Panc1 (cell line): Measurements from ENCODE around the gene RILP. TPM values are rescaled to one million over a fixed set of nuclear protein-coding genes. Genes with fewer than 3 reads are reported as not detected.
A peak's percentile ranks its signal among the peaks of the same experiment; 100 is the strongest.

ENCODE experiments used
- ATAC-seq: fragments of 200-7000 bp; cut with Tn5 transposase; 2 replicates; pipeline ENCODE4 v1.9.1; 2020; ENCODE audit warnings: mild to moderate bottlenecking, moderate library complexity
- BruUV-seq: library from RNA; stranded (reverse); fragments of 400-500 nt; replicated peaks from 2 replicates; lab custom pipeline; 2021; lab: Mats Ljungman, UMichigan
- CTCF ChIA-PET: fragments of 300-600 bp; sonication (Branson Sonifier 250); formaldehyde crosslinking; loops from one replicate; lab custom pipeline; 2022; ENCODE audit warnings: antibody characterized with exemption; lab: Charles Lee
- POLR2A ChIA-PET: fragments of 300-600 bp; sonication (Branson Sonifier 250); formaldehyde crosslinking; loops from one replicate; lab custom pipeline; 2022; ENCODE audit warnings: antibody characterized with exemption; lab: Charles Lee
- DNase-seq: peaks from one replicate; pipeline ENCODE4 v3.0.0-alpha.2; 2010; ENCODE audit warnings: low read depth, low spot score
- H3K27ac ChIP-seq: 2 replicates; pipeline ENCODE4 v1.5.1; 2011; ENCODE audit warnings: mild to moderate bottlenecking, low read length, inconsistent platforms
- H3K27me3 ChIP-seq: fragments of 200-500 bp; sonication (Bioruptor generic); 2 replicates; pipeline ENCODE4 v1.6.0; 2014; ENCODE audit warnings: low read length, inconsistent platforms; ENCODE audit not compliant: control insufficient read depth, insufficient read depth
- H3K36me3 ChIP-seq: fragments of 200-500 bp; sonication (Bioruptor generic); 2 replicates; pipeline ENCODE4 v1.5.1; 2014; ENCODE audit warnings: inconsistent platforms, mild to moderate bottlenecking, low read length, moderate library complexity; ENCODE audit not compliant: control insufficient read depth, insufficient read depth
- H3K4me1 ChIP-seq: 2 replicates; pipeline ENCODE4 v1.5.1; 2011; ENCODE audit warnings: inconsistent platforms, mild to moderate bottlenecking, low read length, moderate library complexity; ENCODE audit not compliant: control insufficient read depth, insufficient read depth
- H3K4me3 ChIP-seq, 2 experiments: 2 replicates each; pipeline ENCODE4 v1.5.1; 2011 to 2012; ENCODE audit warnings: low read depth in 2 of 2, low read length in 2 of 2, mild to moderate bottlenecking in 2 of 2, inconsistent platforms in 1 of 2, moderate library complexity in 1 of 2
- H3K9me3 ChIP-seq: fragments of 200-500 bp; sonication (Bioruptor generic); 2 replicates; pipeline ENCODE4 v1.5.1; 2014; ENCODE audit warnings: low read depth, mild to moderate bottlenecking, inconsistent platforms, low read length, moderate library complexity; ENCODE audit not compliant: control insufficient read depth, insufficient read depth
- CTCF ChIP-seq: fragments of 450-650 bp; IDR thresholded peaks from 2 replicates; pipeline ENCODE4 v1.5.1; 2017; ENCODE audit warnings: mild to moderate bottlenecking
- POLR2AphosphoS5 ChIP-seq: IDR thresholded peaks from 2 replicates; pipeline ENCODE4 v1.6.1; 2012; ENCODE audit warnings: mild to moderate bottlenecking, low read depth, low read length, moderate library complexity
- SIN3A ChIP-seq: IDR thresholded peaks from 2 replicates; pipeline ENCODE4 v1.6.1; 2012; ENCODE audit warnings: low read depth, mild to moderate bottlenecking, low read length, moderate library complexity, borderline replicate concordance; ENCODE audit not compliant: insufficient read depth
- TCF7L2 ChIP-seq: IDR thresholded peaks from 2 replicates; pipeline ENCODE4 v1.6.1; 2011; ENCODE audit warnings: mild to moderate bottlenecking, low read depth, low read length, inconsistent platforms
- in situ Hi-C: cut with HindIII; loops from 2 replicates; pipeline ENCODE4 v1.10.0; 2016; ENCODE audit warnings: low sequenced_read_pairs, low pct_unique_long_range_greater_than_20kb
- intact Hi-C: fragments of 100-400 bp; cut with micrococcal nuclease; formaldehyde crosslinking; loops from one replicate; pipeline ENCODE4 v1.10.0; 2022; ENCODE audit not compliant: unreplicated experiment
- total RNA-seq: library from RNA; stranded (reverse); gene quantifications from one replicate; pipeline ENCODE4 v1.2.1, GENCODE V29; 2021; ENCODE audit not compliant: unreplicated experiment
- TF ChIP-seq, protein P1 (sequence below), 2 experiments: IDR thresholded peaks; 2 replicates each; pipeline ENCODE4 v1.6.1; 2011 to 2012; ENCODE audit warnings: low read depth in 2 of 2, control low read depth in 1 of 2, low read length in 1 of 2, mild to moderate bottlenecking in 1 of 2, moderate library complexity in 1 of 2; ENCODE audit not compliant: insufficient read depth in 1 of 2

The RILP gene
- total RNA-seq, 1 experiment from 2014 or later: 20.8 TPM

DNA sequence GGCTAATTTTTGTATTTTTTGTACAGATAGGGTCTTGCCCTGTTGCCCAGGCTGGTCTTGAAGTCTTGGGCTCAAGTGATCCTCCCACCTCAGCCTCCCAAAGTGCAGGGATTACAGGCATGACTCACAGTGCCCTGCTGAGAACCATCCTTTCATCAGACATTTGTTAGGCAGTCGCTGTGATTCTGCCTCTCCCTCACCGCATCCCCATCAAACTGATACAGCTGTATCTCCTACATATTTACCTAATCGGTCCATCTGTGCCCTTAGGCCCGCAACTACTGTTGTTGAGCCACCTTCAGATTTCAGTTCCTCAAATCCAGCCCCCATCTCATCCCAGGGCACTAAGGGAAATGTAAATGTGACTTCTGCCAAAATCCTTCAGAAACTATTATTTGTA is 19.0 kb downstream of the RILP start:
- Histone ChIP-seq H3K9me3 (no peaks in the 10 kb centered on the region), H3K4me1 (peaks cover 8% of the 10 kb centered on the region), H3K27ac (no peak overlapping the region), H3K36me3 (no peaks in the 10 kb centered on the region), H3K4me3 (no peak overlapping the region), H3K27me3 (no peaks in the 10 kb centered on the region)
- no peak for ATAC-seq
- intact Hi-C loops: no loop called here
- TF ChIP-seq CTCF (no peak), SIN3A (no peak), POLR2AphosphoS5 (no peak), TCF7L2 (no peak)
- TF ChIP-seq, protein P1, sequence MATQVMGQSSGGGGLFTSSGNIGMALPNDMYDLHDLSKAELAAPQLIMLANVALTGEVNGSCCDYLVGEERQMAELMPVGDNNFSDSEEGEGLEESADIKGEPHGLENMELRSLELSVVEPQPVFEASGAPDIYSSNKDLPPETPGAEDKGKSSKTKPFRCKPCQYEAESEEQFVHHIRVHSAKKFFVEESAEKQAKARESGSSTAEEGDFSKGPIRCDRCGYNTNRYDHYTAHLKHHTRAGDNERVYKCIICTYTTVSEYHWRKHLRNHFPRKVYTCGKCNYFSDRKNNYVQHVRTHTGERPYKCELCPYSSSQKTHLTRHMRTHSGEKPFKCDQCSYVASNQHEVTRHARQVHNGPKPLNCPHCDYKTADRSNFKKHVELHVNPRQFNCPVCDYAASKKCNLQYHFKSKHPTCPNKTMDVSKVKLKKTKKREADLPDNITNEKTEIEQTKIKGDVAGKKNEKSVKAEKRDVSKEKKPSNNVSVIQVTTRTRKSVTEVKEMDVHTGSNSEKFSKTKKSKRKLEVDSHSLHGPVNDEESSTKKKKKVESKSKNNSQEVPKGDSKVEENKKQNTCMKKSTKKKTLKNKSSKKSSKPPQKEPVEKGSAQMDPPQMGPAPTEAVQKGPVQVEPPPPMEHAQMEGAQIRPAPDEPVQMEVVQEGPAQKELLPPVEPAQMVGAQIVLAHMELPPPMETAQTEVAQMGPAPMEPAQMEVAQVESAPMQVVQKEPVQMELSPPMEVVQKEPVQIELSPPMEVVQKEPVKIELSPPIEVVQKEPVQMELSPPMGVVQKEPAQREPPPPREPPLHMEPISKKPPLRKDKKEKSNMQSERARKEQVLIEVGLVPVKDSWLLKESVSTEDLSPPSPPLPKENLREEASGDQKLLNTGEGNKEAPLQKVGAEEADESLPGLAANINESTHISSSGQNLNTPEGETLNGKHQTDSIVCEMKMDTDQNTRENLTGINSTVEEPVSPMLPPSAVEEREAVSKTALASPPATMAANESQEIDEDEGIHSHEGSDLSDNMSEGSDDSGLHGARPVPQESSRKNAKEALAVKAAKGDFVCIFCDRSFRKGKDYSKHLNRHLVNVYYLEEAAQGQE (IDR thresholded peaks at IDR 0.05; ENCODE audit: insufficient read depth in 1 of 2, low read depth in 2 of 2, low read length in 1 of 2): no peak
- ChIA-PET POLR2A (interaction anchor here (0.7 kb wide), 1 partner anchor 134 kb away, joined by 16 read pairs; no protein-coding TSS in a partner anchor), CTCF (interaction anchor here (0.5 to 2.0 kb wide), 4 partner anchors 36 to 60 kb away, joined by 3 to 17 read pairs (median 4); no protein-coding TSS in a partner anchor)
- in situ Hi-C loops: no loop called here
- no peak for DNase-seq
- BruUV-seq: no TSS peak

DNA sequence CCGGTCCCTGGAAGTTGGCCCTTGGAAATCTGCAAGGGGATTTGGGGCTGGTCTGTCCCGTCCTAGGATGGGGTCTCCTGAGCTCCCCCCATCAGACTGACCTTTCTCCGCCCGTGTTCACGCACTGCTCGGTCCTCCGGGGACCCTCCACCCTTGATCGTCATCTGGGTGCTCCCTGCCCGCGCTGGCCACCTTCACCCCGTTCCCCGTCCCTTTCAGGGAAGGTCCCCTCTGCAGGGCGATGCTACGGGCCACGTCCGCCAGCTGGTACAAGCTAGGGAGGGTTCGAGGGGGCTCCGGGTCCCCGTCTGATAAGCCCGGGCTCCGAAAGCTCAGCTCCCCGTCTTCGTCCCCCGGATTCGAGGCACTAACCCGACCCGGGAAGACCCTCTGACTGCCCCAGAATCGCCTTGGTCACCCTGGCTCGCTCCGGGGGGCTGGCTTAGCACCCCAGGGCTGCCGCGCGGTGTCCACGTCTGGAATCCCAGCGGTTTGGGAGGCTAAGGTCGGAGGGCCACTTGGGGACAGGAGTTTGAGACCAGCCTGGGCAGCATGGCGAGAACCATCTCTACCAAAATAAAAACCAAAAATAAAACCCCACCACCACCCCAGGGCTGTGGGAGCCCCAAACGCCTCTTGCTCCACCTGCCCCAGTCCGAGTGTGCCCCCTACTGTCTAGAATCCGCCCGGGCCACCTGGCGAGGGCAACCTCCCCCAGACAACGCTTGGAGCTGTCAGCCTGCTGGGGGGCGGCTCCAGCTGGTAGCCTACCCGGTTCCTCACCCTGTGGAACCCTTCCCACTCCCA is 20.0 kb downstream of the RILP start:
- in situ Hi-C loops: no loop called here
- POLR2A ChIA-PET: no interaction called here

More for the DNA sequence above, 20.0 kb downstream of the RILP start:
- Histone ChIP-seq H3K4me1 (peaks cover 8% of the 10 kb centered on the region), H3K27ac (peak overlapping the region; percentile 44), H3K9me3 (no peaks in the 10 kb centered on the region), H3K27me3 (no peaks in the 10 kb centered on the region), H3K36me3 (no peaks in the 10 kb centered on the region), H3K4me3 (peak overlapping the region; percentile 68)
- TF ChIP-seq POLR2AphosphoS5: no peak
- peak; percentile 90 for TF ChIP-seq CTCF
- TF ChIP-seq, protein P1 (IDR thresholded peaks at IDR 0.05; ENCODE audit: insufficient read depth in 1 of 2, low read depth in 2 of 2, low read length in 1 of 2): no peak
- no peak for TF ChIP-seq TCF7L2
- no peak for TF ChIP-seq SIN3A
- CTCF ChIA-PET: interaction anchor here (0.5 to 2.0 kb wide), 5 partner anchors 37 to 155 kb away, joined by 3 to 17 read pairs (median 4); no protein-coding TSS in a partner anchor
- intact Hi-C loops: loop anchor here (2.0 kb wide), 1 partner anchor 55 kb away; no protein-coding TSS in a partner anchor
- DNase-seq: no peak
- BruUV-seq: no TSS peak
- peak; percentile 42 for ATAC-seq
